Fibroblast of lung (primary cell): ENCODE measurements around the gene PKNOX2.

Experiments used
- CTCF ChIP-seq, 2 donors: IDR thresholded peaks in 1 of 2; conservative IDR thresholded peaks in 1 of 2; 1 replicate in 1 of 2; 2 replicates in 1 of 2; pipeline ENCODE4 v1.5.1; 2011 to 2012; ENCODE audit warnings: low read length in 2 of 2, control low read depth in 1 of 2, inconsistent platforms in 1 of 2, low read depth in 1 of 2, mild to moderate bottlenecking in 1 of 2
- EZH2 ChIP-seq: IDR thresholded peaks from 2 replicates; pipeline ENCODE4 v1.5.1; 2012; ENCODE audit warnings: low read length, control low read depth, mild to moderate bottlenecking; ENCODE audit errors: missing control alignments

- TF ChIP-seq CTCF (conservative IDR thresholded peaks at IDR 0.05 in 1 of 2, IDR thresholded peaks at IDR 0.05 in 1 of 2; ENCODE audit: low read depth in 1 of 2, low read length in 2 of 2) = no peak
- TF ChIP-seq EZH2 = no peak
Measured at GRCh38 chr11:125188021-125188420, 23.5 kb downstream of the PKNOX2 start.
